Measurements from ENCODE around the gene KDM1B. TPM values are rescaled to one million over a fixed set of nuclear protein-coding genes. Genes with fewer than 3 reads are reported as not detected.
A peak's percentile ranks its signal among the peaks of the same experiment; 100 is the strongest.

The KDM1B gene
- total RNA-seq, 1 donor: 17.3 TPM

GRCh38 chr6:18265787-18266522 lies 110.7 kb downstream of the KDM1B start:
- no peak overlapping the region for H3K4me3 ChIP-seq (ENCODE audit: low read depth, low read length)
- no peak for DNase-seq (ENCODE audit: low read depth)
- TF ChIP-seq, protein P1, sequence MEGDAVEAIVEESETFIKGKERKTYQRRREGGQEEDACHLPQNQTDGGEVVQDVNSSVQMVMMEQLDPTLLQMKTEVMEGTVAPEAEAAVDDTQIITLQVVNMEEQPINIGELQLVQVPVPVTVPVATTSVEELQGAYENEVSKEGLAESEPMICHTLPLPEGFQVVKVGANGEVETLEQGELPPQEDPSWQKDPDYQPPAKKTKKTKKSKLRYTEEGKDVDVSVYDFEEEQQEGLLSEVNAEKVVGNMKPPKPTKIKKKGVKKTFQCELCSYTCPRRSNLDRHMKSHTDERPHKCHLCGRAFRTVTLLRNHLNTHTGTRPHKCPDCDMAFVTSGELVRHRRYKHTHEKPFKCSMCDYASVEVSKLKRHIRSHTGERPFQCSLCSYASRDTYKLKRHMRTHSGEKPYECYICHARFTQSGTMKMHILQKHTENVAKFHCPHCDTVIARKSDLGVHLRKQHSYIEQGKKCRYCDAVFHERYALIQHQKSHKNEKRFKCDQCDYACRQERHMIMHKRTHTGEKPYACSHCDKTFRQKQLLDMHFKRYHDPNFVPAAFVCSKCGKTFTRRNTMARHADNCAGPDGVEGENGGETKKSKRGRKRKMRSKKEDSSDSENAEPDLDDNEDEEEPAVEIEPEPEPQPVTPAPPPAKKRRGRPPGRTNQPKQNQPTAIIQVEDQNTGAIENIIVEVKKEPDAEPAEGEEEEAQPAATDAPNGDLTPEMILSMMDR (IDR thresholded peaks at IDR 0.05; ENCODE audit: insufficient read depth, low read depth, low read length): no peak

GRCh38 chr6:18266523-18266912 lies 111.3 kb downstream of the KDM1B start:
- no peak overlapping the region for H3K4me3 ChIP-seq (ENCODE audit: low read depth, low read length)
- no peak for DNase-seq (ENCODE audit: low read depth)
- TF ChIP-seq, protein P1 (IDR thresholded peaks at IDR 0.05; ENCODE audit: insufficient read depth, low read depth, low read length): no peak

DNA sequence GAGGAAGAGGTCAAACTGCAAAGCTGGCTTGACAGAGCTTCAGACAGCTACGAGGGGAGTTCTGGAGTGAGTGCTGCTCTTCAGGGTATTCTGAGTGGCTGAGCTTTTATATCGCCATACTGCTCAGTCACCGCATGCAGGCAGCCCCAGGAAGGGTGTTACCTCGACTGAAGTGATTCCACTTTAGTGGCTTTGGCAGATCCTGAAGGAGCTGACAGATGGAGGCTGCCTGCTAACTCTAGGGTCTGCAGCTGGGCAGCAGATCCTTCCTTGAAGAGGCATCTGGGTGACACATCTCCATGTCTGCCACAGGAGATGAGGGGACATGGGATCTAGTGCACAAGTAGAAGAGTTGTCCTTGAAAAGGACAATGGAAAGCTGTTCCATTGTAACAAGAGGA lies 112.8 kb downstream of the KDM1B start:
- no peak for DNase-seq (ENCODE audit: low read depth)
- no peak overlapping the region for H3K4me3 ChIP-seq (ENCODE audit: low read depth, low read length)
- TF ChIP-seq, protein P1 (IDR thresholded peaks at IDR 0.05; ENCODE audit: insufficient read depth, low read depth, low read length): no peak

- no peak overlapping the region for H3K4me3 ChIP-seq (ENCODE audit: low read depth, low read length)
- TF ChIP-seq, protein P1 (IDR thresholded peaks at IDR 0.05; ENCODE audit: insufficient read depth, low read depth, low read length): no peak
- DNase-seq (ENCODE audit: low read depth): peak; percentile 47
Measured at GRCh38 chr6:18269253-18269652, 114.0 kb downstream of the KDM1B start.

DNA sequence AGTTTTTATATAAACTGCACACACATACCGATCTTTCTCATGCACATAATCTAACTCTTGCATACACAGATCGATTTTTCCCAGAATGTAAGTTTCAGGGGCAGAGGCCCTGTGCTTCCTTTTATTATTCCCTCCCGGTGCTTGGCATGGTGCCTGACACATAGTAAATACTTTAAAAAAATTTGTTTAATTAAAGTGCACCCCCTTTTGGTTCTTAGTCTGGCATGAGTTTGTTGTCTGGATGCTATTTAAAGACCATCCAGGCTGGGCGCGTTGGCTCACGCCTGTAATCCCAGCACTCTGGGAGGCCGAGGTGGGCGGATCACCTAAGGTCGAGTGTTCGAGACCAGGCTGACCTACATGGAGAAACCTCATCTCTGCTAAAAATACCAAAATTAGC lies 114.5 kb downstream of the KDM1B start:
- H3K4me3 ChIP-seq (ENCODE audit: low read depth, low read length): no peak overlapping the region
- TF ChIP-seq, protein P1 (IDR thresholded peaks at IDR 0.05; ENCODE audit: insufficient read depth, low read depth, low read length): no peak
- no peak for DNase-seq (ENCODE audit: low read depth)

DNA sequence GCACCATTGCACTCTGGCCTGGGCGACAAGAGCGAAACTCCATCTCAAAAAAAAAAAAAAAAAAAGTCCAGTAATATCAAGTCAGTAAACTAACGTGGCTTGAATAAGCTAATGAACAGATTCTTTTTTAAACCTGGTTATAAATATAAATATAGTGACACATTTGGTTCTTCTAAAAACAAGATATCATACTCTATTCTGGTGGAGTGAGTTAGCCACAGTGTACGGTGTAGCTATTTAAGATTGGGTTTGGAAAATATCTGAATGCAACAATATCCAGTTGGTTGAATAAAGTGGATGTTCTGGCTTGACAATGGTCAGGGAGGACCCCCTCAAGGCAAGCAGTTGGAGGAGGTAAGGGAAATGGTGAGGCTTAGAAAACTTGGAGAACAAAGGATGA lies 115.0 kb downstream of the KDM1B start:
- H3K4me3 ChIP-seq (ENCODE audit: low read depth, low read length): no peak overlapping the region
- no peak for DNase-seq (ENCODE audit: low read depth)
- TF ChIP-seq, protein P1 (IDR thresholded peaks at IDR 0.05; ENCODE audit: insufficient read depth, low read depth, low read length): no peak

Small RNA genes lying within 50 kb of the gene (small RNA-seq; reads per million reads assigned to genes)
- gene RF00019: not detected

Other genes starting within 250 kb of the KDM1B start
- gene KIF13A, start 167.8 kb upstream of the KDM1B start, total RNA-seq: 49.2 and 53.8 TPM in 2 replicates
- 1.7 and 2.6 TPM in 2 replicates for gene NHLRC1, start 32.7 kb upstream of the KDM1B start, total RNA-seq
- 8.4 and 16.4 TPM in 2 replicates for gene TPMT, start 345 bp upstream of the KDM1B start, total RNA-seq
- 113 and 117 TPM in 2 replicates for gene DEK, start 109.1 kb downstream of the KDM1B start, total RNA-seq
- gene RNF144B, start 231.9 kb downstream of the KDM1B start, total RNA-seq: 0.97 and 2.6 TPM in 2 replicates

All from fibroblast of villous mesenchyme (primary cell).